HG03378 (cell line): ENCODE results near the gene SYTL3.

Source experiments
- ATAC-seq: cut with Tn5 transposase; IDR thresholded peaks from one replicate; pipeline ENCODE4 v1.9.1; 2021; ENCODE audit warnings: mild to moderate bottlenecking, moderate library complexity; ENCODE audit not compliant: unreplicated experiment

Gene SYTL3

GRCh38 chr6:158810155-158811095 lies 160.6 kb downstream of the SYTL3 start:
- no peak for ATAC-seq

GRCh38 chr6:158812611-158813010 lies 162.8 kb downstream of the SYTL3 start:
- ATAC-seq: no peak

GRCh38 chr6:158813032-158813431 lies 163.2 kb downstream of the SYTL3 start:
- no peak for ATAC-seq
